ENCODE results near the gene SPTBN1. TPM values are rescaled to one million over a fixed set of nuclear protein-coding genes. Genes with fewer than 3 reads are reported as not detected.

The SPTBN1 gene
- total RNA-seq: 100 to 1,000 TPM; 329 to 332 TPM
- long read RNA-seq, transcript SPTBN1-204 (4 exons, 3,332 nt): major isoform, 7 of 84 reads
- long read RNA-seq, partial matches to known transcripts: 68 of 84 reads
- long read RNA-seq, other reads (novel, unspliced or antisense): 9 of 84 reads

DNA sequence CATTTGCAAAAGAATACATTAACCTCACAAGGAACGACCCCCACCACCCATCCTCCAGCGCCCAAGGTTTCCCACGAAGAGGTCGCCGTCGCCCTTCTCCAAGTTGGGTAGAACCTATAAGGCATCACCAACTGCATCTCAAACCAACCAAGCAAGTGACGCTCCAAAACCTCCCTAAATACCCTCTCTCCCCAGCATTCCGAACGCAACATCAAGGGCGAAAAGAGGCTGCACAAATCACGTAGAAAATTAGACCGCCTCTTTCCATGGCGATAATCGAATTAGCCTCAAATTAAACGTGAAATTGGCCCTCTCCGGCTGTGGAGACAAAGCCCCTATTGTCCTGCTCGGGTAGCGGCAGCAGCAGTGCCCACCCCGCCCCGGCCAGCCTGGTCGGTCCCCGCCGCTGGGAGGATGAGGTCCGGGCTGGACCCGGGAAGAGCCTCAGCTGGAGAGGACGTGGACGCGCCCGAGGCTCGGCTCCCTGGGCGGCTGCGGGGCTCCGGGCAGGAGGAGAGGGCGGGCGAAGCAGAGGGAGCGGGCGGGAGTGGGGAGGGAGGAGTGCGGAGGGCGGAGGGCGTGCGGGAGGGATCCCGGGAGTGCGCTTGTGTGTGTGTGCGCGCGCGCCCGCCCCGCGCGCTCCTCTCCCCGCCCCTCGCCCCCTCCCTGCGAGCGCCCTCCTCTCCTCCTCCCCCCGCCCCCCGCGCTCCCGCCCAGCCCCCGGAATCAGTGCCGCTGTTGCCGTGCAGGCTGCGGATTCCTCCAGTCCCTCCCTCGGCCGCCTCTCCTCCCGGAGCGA is at the start of gene SPTBN1:
TSS of gene SPTBN1 (plus strand) at position 765 of the 799 bp plus-strand sequence. CDS start 70,092 bp downstream, outside the sequence.
- DNase-seq: peak; percentile 92
- peak; percentile 90 to 95 for ATAC-seq
- intact Hi-C loops (cut with DNase I): loop anchor here in 1 of 2 donors (10.0 kb wide), 2 partner anchors 121 to 251 kb away; a partner anchor contains a TSS

GRCh38 chr2:54407693-54408092 is 48.4 kb upstream of the SPTBN1 start:
- DNase-seq (no peak), ATAC-seq (peak in 1 of 2 donors; percentile 56)
- intact Hi-C loops (cut with DNase I): no loop called here

- intact Hi-C loops (cut with DNase I): no loop called here
- DNase-seq (no peak), ATAC-seq (no peak)
These were observed 47.8 kb upstream of the SPTBN1 start for GRCh38 chr2:54408288-54408687.

DNA sequence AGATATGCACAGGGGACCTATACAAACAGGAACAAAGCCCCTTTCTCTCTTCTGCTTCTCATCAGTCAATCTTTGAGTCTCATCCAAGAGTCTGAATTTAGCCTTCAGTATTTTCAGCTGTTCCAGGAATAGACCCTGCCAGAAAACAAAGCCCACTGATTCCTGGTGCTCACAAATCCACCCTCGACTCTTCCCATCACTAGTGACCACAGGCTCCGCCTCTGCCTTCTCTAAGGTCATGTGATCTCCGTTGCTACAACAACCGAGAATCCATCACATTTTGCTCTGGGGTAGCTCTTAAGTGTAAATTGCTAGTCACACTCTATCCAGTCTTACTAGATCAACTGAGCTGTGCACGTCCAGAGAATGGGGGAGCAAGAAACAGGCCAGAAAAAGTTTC is 46.4 kb upstream of the SPTBN1 start:
- intact Hi-C loops (cut with DNase I): no loop called here
- no peak for ATAC-seq
- DNase-seq: no peak

DNA sequence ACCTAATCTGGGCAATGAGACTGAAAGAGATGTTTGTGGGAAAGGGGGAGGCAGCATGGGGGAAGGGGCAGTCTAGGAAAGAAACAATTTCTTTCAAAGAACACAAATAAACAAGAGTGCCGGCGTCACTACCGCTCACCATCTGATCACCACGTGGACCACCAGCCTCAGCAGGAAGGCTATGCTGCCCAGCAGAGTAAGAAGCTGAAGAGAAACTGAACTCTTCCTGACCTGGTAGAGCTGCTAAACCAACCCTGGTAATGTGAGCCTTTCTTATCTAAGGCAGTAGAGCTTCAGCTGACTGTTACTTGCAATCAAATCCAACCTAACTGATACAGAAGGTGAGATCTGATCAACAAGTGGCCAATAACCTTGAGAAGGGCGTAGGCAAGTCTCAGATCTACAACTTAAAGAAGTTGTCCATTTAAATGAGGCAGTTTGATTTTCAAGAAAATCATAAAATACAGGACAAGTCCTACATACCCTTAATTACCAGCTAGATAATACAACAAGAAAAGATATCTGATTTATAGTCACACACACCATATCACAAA is 44.2 kb upstream of the SPTBN1 start:
- ATAC-seq (no peak), DNase-seq (no peak)
- intact Hi-C loops (cut with DNase I): no loop called here

- DNase-seq (peak; percentile 62), ATAC-seq (peak; percentile 60 to 82)
- intact Hi-C loops (cut with DNase I): no loop called here
These were observed 39.8 kb upstream of the SPTBN1 start for GRCh38 chr2:54416166-54416813.

DNA sequence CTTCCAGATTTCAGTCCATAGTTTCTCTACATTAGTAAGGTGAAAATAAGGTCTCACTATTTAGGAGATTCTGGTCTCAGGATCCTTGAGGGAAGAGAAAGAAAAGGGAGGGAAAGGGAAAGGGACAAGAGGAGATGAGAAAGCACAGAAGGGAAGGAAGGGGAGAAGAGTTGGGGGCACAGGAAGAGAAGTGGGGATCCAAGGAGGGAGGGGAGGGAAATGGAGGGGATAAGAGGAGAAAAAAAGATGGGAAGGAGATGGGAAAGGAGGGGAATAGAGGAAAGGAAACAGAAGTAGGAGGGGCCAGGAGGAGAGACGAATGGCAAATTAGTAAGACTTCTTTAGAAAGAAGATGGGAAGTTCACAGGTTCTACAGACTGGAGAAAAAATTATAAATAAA is 39.2 kb upstream of the SPTBN1 start:
- no peak for DNase-seq
- intact Hi-C loops (cut with DNase I): no loop called here
- no peak for ATAC-seq

DNA sequence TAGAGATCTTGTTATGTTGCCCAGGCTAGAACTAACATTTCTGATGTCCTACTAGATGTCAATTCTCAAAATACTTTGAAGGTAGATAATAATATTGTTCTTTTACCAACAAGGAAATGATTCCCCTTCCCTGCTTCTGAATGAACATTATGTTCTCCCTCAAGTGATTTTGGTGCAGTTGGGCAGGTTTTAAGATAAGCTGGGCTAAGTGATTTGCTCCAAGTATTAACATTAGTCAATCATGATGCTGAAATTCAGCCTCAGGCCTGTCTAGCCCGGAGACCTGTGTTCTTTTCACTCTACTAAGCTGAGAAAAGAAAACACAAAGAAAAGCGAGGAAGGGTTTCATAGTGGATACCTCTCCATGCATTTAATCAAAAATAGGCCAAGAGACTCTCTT is 38.5 kb upstream of the SPTBN1 start:
- no peak for ATAC-seq
- no peak for DNase-seq
- intact Hi-C loops (cut with DNase I): no loop called here

- intact Hi-C loops (cut with DNase I): no loop called here
- ATAC-seq: no peak
These were observed 36.7 kb upstream of the SPTBN1 start for GRCh38 chr2:54419388-54419787.

GRCh38 chr2:54419855-54420523 is 36.1 kb upstream of the SPTBN1 start:
- ATAC-seq (no peak), DNase-seq (no peak)
- intact Hi-C loops (cut with DNase I): loop anchor here in 1 of 2 donors (5.0 kb wide), 1 partner anchor 48 kb away; no protein-coding TSS in a partner anchor

More at GRCh38 chr2:54419388-54419787, 36.7 kb upstream of the SPTBN1 start:
- no peak for DNase-seq

DNA sequence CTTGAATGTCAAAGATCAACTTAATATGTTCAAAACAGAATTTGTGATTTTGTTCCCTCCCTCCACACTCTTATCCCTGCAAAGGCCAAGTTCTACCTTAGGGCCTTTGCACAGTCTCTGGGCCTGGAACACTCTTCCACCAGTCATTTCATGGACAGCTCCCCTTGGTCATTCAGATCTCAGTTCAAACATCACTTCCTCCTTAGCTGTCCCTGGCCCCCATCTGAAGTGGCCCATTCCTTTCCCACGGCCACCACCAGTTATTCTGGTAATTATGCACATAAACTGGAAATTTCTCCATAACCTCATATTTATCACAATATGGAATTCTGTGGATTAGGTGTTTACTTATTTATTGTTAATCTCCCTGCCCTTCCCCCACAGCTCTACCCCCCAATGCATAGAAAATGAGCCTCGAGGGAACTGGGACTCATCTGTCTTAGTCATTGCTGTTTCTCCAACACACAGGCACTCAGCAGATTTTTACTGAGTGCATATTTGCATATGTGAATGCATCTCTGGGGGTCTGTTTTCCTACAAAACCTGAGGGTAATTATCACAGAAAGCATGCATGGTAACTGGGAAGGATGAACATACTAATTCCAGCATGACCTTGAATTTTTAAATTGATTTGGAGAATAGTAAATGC is 35.5 kb upstream of the SPTBN1 start:
- DNase-seq (no peak), ATAC-seq (no peak)
- intact Hi-C loops (cut with DNase I): loop anchor here in 1 of 2 donors (5.0 kb wide), 1 partner anchor 48 kb away; no protein-coding TSS in a partner anchor

DNA sequence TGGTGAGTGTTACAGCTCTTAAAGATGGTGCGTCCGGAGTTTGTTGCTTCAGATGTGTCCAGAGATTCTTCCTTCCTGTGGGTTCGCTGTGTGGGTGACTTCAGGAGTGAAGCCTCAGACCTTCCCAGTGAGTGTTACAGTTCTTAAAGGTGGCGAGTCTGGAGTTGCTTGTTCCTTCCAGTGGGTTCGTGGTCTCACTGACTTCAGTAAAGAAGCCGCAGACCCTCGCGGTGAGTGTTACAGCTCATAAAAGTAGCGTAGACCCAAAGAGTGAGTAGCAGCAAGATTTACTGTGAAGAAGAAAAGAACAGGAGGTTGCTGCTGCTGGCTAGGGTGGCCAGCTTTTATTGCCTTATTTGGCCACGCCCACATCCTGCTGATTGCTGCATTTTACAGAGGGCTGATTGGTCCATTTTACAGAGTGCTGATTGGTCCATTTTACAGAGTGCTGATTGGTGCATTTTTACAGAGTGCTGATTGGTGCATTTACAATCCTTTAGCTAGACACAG is 34.0 kb upstream of the SPTBN1 start:
- intact Hi-C loops (cut with DNase I): loop anchor here (2.0 to 5.0 kb wide), 2 partner anchors 39 to 50 kb away; no protein-coding TSS in a partner anchor
- DNase-seq (no peak), ATAC-seq (no peak)

GRCh38 chr2:54423213-54423612 is 32.9 kb upstream of the SPTBN1 start:
- DNase-seq (no peak), ATAC-seq (peak; percentile 42 to 80)
- intact Hi-C loops (cut with DNase I): loop anchor here (2.0 to 5.0 kb wide), 2 partner anchors 40 to 51 kb away; no protein-coding TSS in a partner anchor

GRCh38 chr2:54424555-54425163 is 31.5 kb upstream of the SPTBN1 start:
- no peak for DNase-seq
- no peak for ATAC-seq
- intact Hi-C loops (cut with DNase I): loop anchor here in 1 of 2 donors (5.0 kb wide), 1 partner anchor 52 kb away; no protein-coding TSS in a partner anchor

GRCh38 chr2:54428108-54428831 is 27.9 kb upstream of the SPTBN1 start:
- DNase-seq (peak; percentile 73), ATAC-seq (peak; percentile 12 to 75)
- intact Hi-C loops (cut with DNase I): no loop called here

GRCh38 chr2:54429054-54429453 is 27.1 kb upstream of the SPTBN1 start:
- intact Hi-C loops (cut with DNase I): no loop called here

More at GRCh38 chr2:54429054-54429453, 27.1 kb upstream of the SPTBN1 start:
- ATAC-seq: peak in 1 of 2 donors; percentile 32
- no peak for DNase-seq
